Ovary (tissue), 9 donors: Measurements from ENCODE around the gene OPHN1. TPM values are rescaled to one million over a fixed set of nuclear protein-coding genes. Genes with fewer than 3 reads are reported as not detected.
"Not testable (repeated sequence)": the region's sequence is repeated elsewhere in the genome, so short reads cannot be mapped to it uniquely, and the experiment has no call there.

Source experiments
- DNase-seq, 5 donors: peaks; one replicate each; pipeline ENCODE4 v3.0.0-alpha.2; 2019 to 2020
- H3K27ac ChIP-seq, 2 donors: fragments of 200-600 bp; one replicate each; pipeline versions ENCODE4 v1.5.1 to v1.8.0; 2019 to 2022
- H3K27me3 ChIP-seq: fragments of 200-600 bp; one replicate; pipeline ENCODE4 v1.8.0; 2022
- H3K36me3 ChIP-seq: fragments of 200-600 bp; sonication (generic); one replicate; pipeline ENCODE4 v1.5.1; 2019
- H3K4me1 ChIP-seq: one replicate; pipeline ENCODE4 v1.8.1; 2013; ENCODE audit warnings: mild to moderate bottlenecking, moderate library complexity; ENCODE audit not compliant: insufficient read depth
- H3K4me3 ChIP-seq: fragments of 200-600 bp; sonication (generic); one replicate; pipeline ENCODE4 v1.5.1; 2017
- H3K9me3 ChIP-seq, 2 donors: fragments of 200-600 bp in 1 of 2; sonication (generic) in 1 of 2; one replicate each; pipeline versions ENCODE4 v1.5.1 to v1.8.1; 2013 to 2019; ENCODE audit warnings: mild to moderate bottlenecking in 1 of 2, moderate library complexity in 1 of 2
- EP300 ChIP-seq: sonication (generic); formaldehyde crosslinking; IDR thresholded peaks from one replicate; pipeline ENCODE4 v1.6.1; 2017; ENCODE audit warnings: antibody characterized with exemption
- POLR2A ChIP-seq: fragments of 450-650 bp; IDR thresholded peaks from one replicate; pipeline ENCODE4 v1.6.1; 2017; ENCODE audit warnings: antibody characterized with exemption, mild to moderate bottlenecking, moderate library complexity
- WGBS, 3 donors: extraction: QIAGEN DNeasy Blood & Tissue Kit in 1 of 3; methylation state at CpG; one replicate each; pipeline versions ENCODE4 v1.1.5 to v1.1.7; 2013 to 2017; 5-methylcytosine and 5-hydroxymethylcytosine counted together
- intact Hi-C, 4 donors: fragments of 100-400 bp; cut with DNase I; formaldehyde crosslinking; loops; one replicate each; pipeline versions ENCODE4 v1.11.0 to v1.15.1; 2022 to 2023
- polyA plus RNA-seq, 2 donors: library from polyadenylated mRNA; stranded (reverse); fragments of 200-250 nt in 1 of 2; fragments of 350-450 nt in 1 of 2; fragmentation: Illumina TruSeq in 1 of 2; extraction: RNeasy Lipid Tissue Mini Kit (QIAGEN cat#74804) in 1 of 2; gene quantifications; one replicate each; pipeline ENCODE4 v1.2.3, GENCODE V29; 2013 to 2014
- total RNA-seq, 7 donors: library from RNA; depleted of rRNA in 2 of 7; stranded (reverse); fragments of >200 nt in 2 of 7; fragmentation: NEBNext Ultra II Directional in 3 of 7; extraction: Animal tissue kit (Norgen Biotek cat#: 25700) in 3 of 7; gene quantifications; one replicate each; pipeline versions ENCODE4 v1.1.0 to v1.2.4, GENCODE V29; 2016 to 2023
- TF ChIP-seq, protein P1 (sequence below), 3 donors: fragments of 450-650 bp in 2 of 3; fragments of 200-600 bp in 1 of 3; IDR thresholded peaks; one replicate each; pipeline versions ENCODE4 v1.5.1 to v1.8.0; 2016 to 2022; ENCODE audit warnings: antibody characterized with exemption in 3 of 3, mild to moderate bottlenecking in 1 of 3
- donor health status: DM: no; HTN: no; CAD: no; lungs with moderate emphysema.
- donor health status: DM: no; HTN: no; CAD: no.
- donor health status: Bipolar disorder and iron deficiency.
- donor health status: DM: yes; HTN: yes; CAD: no.
- donor health status: DM: no; HTN: no; CAD: no.
- donor health status: DM: yes; HTN: yes; CAD: no.

Gene OPHN1
- total and polyA plus RNA-seq, 9 donors: 2.3 to 9.2 (median 6.9) TPM

- Histone ChIP-seq H3K9me3 (no peaks in the 10 kb centered on the region), H3K4me1 (no peaks in the 10 kb centered on the region), H3K27me3 (no peaks in the 10 kb centered on the region), H3K36me3 (no peaks in the 10 kb centered on the region), H3K27ac (no peak overlapping the region), H3K4me3 (no peak overlapping the region)
- DNase-seq: peak in 2 of 5 donors; percentile 18 to 37
- WGBS, 3 donors: 13 to 23% (median 13%) methylated on average over 1 of the region's 1 CpG
- intact Hi-C loops: no loop called here
- TF ChIP-seq EP300: no peak
- no peak for TF ChIP-seq POLR2A
- TF ChIP-seq, protein P1, sequence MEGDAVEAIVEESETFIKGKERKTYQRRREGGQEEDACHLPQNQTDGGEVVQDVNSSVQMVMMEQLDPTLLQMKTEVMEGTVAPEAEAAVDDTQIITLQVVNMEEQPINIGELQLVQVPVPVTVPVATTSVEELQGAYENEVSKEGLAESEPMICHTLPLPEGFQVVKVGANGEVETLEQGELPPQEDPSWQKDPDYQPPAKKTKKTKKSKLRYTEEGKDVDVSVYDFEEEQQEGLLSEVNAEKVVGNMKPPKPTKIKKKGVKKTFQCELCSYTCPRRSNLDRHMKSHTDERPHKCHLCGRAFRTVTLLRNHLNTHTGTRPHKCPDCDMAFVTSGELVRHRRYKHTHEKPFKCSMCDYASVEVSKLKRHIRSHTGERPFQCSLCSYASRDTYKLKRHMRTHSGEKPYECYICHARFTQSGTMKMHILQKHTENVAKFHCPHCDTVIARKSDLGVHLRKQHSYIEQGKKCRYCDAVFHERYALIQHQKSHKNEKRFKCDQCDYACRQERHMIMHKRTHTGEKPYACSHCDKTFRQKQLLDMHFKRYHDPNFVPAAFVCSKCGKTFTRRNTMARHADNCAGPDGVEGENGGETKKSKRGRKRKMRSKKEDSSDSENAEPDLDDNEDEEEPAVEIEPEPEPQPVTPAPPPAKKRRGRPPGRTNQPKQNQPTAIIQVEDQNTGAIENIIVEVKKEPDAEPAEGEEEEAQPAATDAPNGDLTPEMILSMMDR (IDR thresholded peaks at IDR 0.05): no peak
Measured at GRCh38 chrX:68084765-68085164, 348.5 kb downstream of the OPHN1 start.

- Histone ChIP-seq H3K9me3 (no peaks in the 10 kb centered on the region), H3K27me3 (no peaks in the 10 kb centered on the region), H3K27ac (no peak overlapping the region), H3K36me3 (no peaks in the 10 kb centered on the region), H3K4me3 (no peak overlapping the region), H3K4me1 (no peaks in the 10 kb centered on the region)
- TF ChIP-seq, protein P1 (IDR thresholded peaks at IDR 0.05): no peak
- TF ChIP-seq EP300 (no peak), POLR2A (no peak)
- DNase-seq: no peak
- WGBS, 3 donors: 40 to 42% (median 42%) methylated on average over 3 of the region's 3 CpGs
- intact Hi-C loops: no loop called here
Measured at GRCh38 chrX:68083510-68083909, 349.8 kb downstream of the OPHN1 start.

DNA sequence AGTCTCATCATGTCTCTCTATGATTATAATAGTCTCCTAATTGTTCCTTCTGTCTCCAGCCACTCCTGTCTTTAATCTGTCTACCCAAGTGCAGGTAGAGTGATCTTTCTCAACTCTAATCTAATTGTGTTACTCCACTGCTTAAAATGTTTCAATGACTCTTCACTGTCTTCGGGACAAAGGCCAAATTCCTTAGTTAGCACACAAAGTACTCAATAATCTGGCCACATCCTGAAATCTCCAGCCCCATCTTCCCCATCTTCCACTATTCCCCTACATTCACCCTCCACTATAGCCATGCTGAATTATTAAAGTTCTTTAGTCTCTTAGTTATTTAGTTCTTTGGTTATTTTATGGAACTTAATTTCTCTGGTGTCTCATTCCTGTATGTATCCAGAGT is 353.3 kb downstream of the OPHN1 start:
- no peaks in the 10 kb centered on the region for H3K9me3 ChIP-seq
- TF ChIP-seq POLR2A (no peak), EP300 (no peak)
- TF ChIP-seq, protein P1 (IDR thresholded peaks at IDR 0.05): no peak
- intact Hi-C loops: no loop called here

GRCh38 chrX:68078801-68079200 is 354.5 kb downstream of the OPHN1 start:
- H3K27me3 ChIP-seq, H3K36me3 ChIP-seq, H3K27ac ChIP-seq, H3K9me3 ChIP-seq, H3K4me3 ChIP-seq, intact Hi-C loops, H3K4me1 ChIP-seq, DNase-seq: not testable (repeated sequence)

More for the DNA sequence above, 353.3 kb downstream of the OPHN1 start:
- Histone ChIP-seq H3K36me3 (no peaks in the 10 kb centered on the region), H3K4me1 (no peaks in the 10 kb centered on the region), H3K27ac (no peak overlapping the region), H3K4me3 (no peak overlapping the region), H3K27me3 (no peaks in the 10 kb centered on the region)
- WGBS, 3 donors: 53 to 64% (median 57%) methylated on average over 1 of the region's 1 CpG
- no peak for DNase-seq

- TF ChIP-seq, protein P1 (IDR thresholded peaks at IDR 0.05): no peak
- no peak for TF ChIP-seq POLR2A
- TF ChIP-seq EP300: no peak
- Histone ChIP-seq H3K27me3 (no peaks in the 10 kb centered on the region), H3K27ac (no peak overlapping the region), H3K36me3 (no peaks in the 10 kb centered on the region), H3K4me1 (no peaks in the 10 kb centered on the region), H3K9me3 (no peaks in the 10 kb centered on the region), H3K4me3 (no peak overlapping the region)
- intact Hi-C loops: no loop called here
- DNase-seq: no peak
Measured at GRCh38 chrX:68077378-68077777, 355.9 kb downstream of the OPHN1 start.
